ENCODE data around the gene PEPD.

DNA sequence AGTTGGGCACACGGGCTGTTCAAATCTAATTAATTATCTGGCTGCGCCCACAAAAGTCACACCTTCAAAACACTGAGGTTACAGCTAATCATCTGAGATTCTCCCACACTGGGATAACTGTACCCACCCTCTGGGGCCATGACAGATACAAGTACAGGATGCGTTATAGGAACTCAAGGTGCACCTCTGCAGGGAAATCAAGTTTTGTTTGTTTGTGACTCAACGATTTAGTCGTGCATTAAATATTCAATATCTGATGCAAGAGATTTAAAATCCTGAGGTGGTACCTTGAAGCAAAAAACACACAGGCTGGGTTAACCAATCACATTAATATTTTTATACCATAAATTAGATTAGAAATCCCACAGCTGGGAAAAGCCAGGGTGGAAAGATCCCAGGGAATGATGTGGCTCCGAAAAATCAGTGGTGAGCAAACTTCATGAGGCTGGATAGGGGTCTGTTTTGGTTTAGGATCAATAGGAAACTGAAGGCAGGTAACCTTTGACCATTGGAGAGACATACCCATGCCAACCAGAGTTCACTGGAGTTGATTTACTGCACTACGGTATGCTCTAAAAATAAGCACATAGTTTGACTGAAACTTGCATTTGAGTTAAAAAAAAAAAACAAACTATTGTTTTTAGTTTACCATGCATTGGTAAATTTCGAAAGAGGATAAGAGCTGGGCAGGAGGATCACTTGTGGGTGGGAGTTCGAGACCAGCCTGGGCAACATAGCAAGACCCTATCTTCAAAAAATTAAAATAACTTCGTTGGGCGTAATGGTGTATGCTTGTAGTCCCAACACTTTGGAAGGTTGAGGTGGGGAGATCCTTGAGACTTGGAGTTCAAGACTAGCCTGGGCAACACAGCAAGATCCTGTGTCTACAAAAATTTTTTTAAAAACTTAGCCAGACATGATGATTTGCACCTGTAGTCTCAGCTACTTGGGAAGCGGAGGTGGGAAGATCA, 172.0 kb downstream of the PEPD start:
- TF ChIP-seq FOXA1 (IDR thresholded peaks at IDR 0.05) (no peak), FOXM1 (IDR thresholded peaks at IDR 0.05; ENCODE audit: borderline replicate concordance) (no peak), ELF4 (IDR thresholded peaks at IDR 0.05) (no peak), HDGF (IDR thresholded peaks at IDR 0.05; ENCODE audit: borderline replicate concordance) (no peak)
- TF ChIP-seq, protein P1, sequence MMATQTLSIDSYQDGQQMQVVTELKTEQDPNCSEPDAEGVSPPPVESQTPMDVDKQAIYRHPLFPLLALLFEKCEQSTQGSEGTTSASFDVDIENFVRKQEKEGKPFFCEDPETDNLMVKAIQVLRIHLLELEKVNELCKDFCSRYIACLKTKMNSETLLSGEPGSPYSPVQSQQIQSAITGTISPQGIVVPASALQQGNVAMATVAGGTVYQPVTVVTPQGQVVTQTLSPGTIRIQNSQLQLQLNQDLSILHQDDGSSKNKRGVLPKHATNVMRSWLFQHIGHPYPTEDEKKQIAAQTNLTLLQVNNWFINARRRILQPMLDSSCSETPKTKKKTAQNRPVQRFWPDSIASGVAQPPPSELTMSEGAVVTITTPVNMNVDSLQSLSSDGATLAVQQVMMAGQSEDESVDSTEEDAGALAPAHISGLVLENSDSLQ (IDR thresholded peaks at IDR 0.05) = no peak

Data from HEK293T (cell line).